Neutrophil (primary cell): ENCODE results near the gene CHTF8.

Experiments used
- H3K27ac ChIP-seq: fragments of 200-600 bp; sonication (generic); 2 replicates; pipeline ENCODE4 v1.5.1; 2016; ENCODE audit warnings: mild to moderate bottlenecking, moderate library complexity
- H3K27me3 ChIP-seq: fragments of 200-600 bp; sonication (generic); 2 replicates; pipeline ENCODE4 v1.6.0; 2016; ENCODE audit warnings: mild to moderate bottlenecking
- H3K36me3 ChIP-seq: fragments of 200-600 bp; sonication (generic); 2 replicates; pipeline ENCODE4 v1.5.1; 2017
- H3K4me1 ChIP-seq, 2 experiments: fragments of 200-600 bp in 1 of 2; sonication (generic) in 1 of 2; 1 replicate in 1 of 2; 2 replicates in 1 of 2; pipeline versions ENCODE4 v1.5.1 to v1.6.1; 2013 to 2016; ENCODE audit warnings: low read depth in 1 of 2, low read length in 1 of 2, mild to moderate bottlenecking in 1 of 2, moderate library complexity in 1 of 2; ENCODE audit not compliant: control insufficient read depth in 1 of 2, insufficient read depth in 1 of 2
- H3K4me3 ChIP-seq, 2 experiments: fragments of 200-600 bp in 1 of 2; sonication (generic) in 1 of 2; 1 replicate in 1 of 2; 2 replicates in 1 of 2; pipeline ENCODE4 v1.5.1; 2013 to 2016; ENCODE audit warnings: low read depth in 1 of 2, low read length in 1 of 2, mild to moderate bottlenecking in 1 of 2, moderate library complexity in 1 of 2
- H3K9me3 ChIP-seq: fragments of 200-600 bp; sonication (generic); 2 replicates; pipeline ENCODE4 v1.5.1; 2016
- TF ChIP-seq, protein P1 (sequence below): fragments of 200-600 bp; sonication (generic); IDR thresholded peaks from 2 replicates; pipeline ENCODE4 v1.5.1; 2016; ENCODE audit warnings: antibody characterized with exemption

CHTF8 gene

DNA sequence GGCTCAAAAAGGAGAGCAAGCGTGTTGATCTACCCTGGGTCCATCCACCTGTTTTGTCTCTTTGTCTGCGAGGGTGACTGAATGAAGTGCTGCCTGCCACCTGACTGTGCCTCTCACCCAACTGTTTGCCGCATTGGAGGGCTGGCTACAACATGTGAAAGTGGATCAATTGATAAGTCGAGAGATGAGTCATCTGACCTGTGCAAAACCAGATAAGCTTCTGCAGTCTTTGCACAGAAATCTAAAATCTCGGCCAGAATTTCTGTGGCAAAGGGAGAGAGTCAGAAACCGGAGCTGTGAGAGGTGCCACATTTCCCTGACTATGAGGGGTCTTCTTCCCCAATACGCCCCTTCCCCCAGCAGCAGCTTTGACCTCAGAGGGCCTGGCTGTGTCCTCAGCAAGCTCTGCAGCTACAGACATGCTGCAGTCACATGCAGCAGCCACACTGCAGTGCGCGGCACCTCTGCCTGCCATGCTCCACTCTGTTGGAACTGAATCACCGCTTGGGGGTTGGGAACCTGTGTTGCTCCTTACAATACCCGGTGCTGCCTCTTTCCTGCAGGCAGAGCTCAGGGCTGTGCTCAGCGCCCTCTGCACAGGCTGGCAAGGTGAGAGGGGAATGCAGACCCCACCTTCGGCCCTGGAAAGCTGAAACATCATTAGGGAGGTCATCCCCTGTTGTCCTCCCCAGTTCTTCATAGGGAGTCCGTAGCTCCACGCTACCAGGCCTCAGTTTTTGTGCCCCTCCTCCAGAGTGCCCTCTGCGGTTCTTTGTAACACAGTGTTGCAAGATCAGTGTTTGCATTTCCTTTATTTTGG is 43.1 kb downstream of the CHTF8 start:
- Histone ChIP-seq H3K27ac (no peak overlapping the region), H3K36me3 (peaks cover 3% of the 10 kb centered on the region), H3K4me1 (peaks cover 6 to 10% of the 10 kb centered on the region in 2 experiments), H3K4me3 (no peak overlapping the region), H3K27me3 (no peaks in the 10 kb centered on the region), H3K9me3 (no peaks in the 10 kb centered on the region)
- TF ChIP-seq, protein P1, sequence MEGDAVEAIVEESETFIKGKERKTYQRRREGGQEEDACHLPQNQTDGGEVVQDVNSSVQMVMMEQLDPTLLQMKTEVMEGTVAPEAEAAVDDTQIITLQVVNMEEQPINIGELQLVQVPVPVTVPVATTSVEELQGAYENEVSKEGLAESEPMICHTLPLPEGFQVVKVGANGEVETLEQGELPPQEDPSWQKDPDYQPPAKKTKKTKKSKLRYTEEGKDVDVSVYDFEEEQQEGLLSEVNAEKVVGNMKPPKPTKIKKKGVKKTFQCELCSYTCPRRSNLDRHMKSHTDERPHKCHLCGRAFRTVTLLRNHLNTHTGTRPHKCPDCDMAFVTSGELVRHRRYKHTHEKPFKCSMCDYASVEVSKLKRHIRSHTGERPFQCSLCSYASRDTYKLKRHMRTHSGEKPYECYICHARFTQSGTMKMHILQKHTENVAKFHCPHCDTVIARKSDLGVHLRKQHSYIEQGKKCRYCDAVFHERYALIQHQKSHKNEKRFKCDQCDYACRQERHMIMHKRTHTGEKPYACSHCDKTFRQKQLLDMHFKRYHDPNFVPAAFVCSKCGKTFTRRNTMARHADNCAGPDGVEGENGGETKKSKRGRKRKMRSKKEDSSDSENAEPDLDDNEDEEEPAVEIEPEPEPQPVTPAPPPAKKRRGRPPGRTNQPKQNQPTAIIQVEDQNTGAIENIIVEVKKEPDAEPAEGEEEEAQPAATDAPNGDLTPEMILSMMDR, result no peak

DNA sequence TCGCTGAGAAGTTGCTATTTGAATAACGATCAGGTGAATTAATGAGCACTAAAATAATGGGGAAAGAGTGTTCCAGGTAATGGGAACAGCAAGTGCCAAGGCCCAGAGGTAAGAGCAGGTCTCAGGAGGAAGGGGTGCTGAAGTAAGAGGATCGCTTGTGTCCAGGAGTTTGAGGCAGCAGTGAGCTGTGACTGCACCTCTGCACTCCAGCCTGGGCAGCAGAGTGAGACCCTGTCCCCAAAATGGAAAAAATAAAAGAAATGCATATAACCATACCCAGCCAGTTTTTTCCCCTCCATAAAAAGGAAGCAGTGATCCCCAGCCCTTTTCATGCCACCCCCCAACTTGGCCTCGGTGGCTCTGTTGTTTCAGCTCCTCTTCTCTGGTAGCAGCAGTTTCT is 43.7 kb downstream of the CHTF8 start:
- no peak overlapping the region for H3K27ac ChIP-seq
- TF ChIP-seq, protein P1, result no peak

DNA sequence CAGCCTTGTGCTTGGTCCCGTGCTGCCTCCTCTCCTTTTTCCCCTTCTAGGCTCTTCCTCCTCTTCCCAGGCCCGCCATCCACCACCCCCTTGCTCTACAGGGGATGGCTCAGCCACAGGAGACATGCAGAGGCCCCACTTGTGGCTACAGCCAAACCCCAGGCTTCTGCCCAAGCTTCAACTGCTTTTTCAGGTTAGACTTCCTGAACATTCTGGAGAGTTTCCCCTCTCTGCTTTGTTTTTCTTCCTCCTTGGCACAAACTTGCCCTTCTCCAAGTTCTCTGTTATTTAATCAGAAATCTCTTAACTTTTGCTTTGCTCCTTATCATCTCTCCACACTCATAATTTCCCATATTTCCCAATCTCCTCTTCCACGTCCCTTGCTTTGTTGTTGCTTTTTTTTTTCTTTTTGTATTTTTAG is 45.2 kb downstream of the CHTF8 start:
- no peaks in the 10 kb centered on the region for H3K27me3 ChIP-seq
- H3K27ac ChIP-seq, result no peak overlapping the region
- H3K9me3 ChIP-seq, result no peaks in the 10 kb centered on the region
- H3K36me3 ChIP-seq, result peaks cover 14% of the 10 kb centered on the region
- peaks cover 6 to 10% of the 10 kb centered on the region in 2 experiments for H3K4me1 ChIP-seq
- TF ChIP-seq, protein P1, result no peak
- no peak overlapping the region for H3K4me3 ChIP-seq

More for the DNA sequence above, 43.7 kb downstream of the CHTF8 start:
- Histone ChIP-seq H3K36me3 (peaks cover 9% of the 10 kb centered on the region), H3K27me3 (no peaks in the 10 kb centered on the region), H3K4me1 (peaks cover 6 to 10% of the 10 kb centered on the region in 2 experiments), H3K4me3 (no peak overlapping the region), H3K9me3 (no peaks in the 10 kb centered on the region)

DNA sequence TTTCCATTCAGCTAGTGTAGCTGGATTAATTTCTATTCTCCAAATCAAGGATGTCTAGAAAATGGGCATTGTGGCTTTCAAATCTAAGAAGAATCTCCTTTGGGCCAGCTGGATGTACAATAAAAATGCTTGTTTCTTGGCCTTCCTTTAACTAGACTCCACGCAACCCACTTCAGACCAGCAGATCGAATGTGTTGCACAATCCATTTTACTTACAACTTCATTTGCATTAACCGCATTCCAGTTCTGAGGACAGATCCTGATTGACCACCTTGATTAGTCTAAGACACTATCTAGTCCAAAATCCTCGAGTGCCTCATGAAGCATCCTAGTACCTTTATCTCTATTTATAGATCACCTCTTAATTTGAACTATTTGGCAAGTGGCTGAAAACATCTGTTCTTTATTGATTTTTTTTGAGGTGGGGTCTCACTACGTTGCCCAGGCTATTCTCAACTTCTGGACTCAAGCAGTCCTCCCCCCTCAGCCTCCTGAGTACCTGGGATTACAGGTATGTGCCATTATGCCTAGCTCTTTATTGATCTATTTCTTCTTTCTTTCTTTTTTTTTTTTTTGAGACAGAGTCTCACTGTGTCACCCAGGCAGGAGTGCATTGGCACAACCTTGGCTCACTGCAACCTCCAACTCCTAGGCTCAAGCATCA is 47.2 kb downstream of the CHTF8 start:
- Histone ChIP-seq H3K27ac (no peak overlapping the region), H3K9me3 (no peaks in the 10 kb centered on the region), H3K27me3 (no peaks in the 10 kb centered on the region), H3K4me1 (peaks cover 6 to 10% of the 10 kb centered on the region in 2 experiments), H3K4me3 (no peak overlapping the region), H3K36me3 (peaks cover 14% of the 10 kb centered on the region)
- TF ChIP-seq, protein P1, result no peak

DNA sequence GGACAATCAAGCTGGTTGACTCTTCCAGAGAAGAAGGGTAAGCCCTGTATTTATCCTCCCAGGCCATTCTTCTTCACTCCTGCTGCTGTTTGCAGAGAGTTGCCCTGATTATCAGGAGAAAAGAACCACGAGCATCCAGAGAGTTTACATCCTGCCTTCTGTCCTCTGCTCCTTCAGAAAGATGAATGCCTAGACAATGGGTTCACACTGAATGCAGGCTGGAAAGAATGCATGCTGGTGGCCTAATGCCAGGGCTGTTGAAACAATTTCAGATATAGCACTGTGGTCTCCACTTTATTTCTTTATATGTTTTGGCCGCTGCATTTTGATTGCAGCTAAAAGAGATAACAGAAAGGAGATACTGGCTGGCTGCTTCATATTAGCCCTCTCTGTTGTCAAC is 48.1 kb downstream of the CHTF8 start:
- no peak overlapping the region for H3K27ac ChIP-seq

More for the DNA sequence above, 48.1 kb downstream of the CHTF8 start:
- TF ChIP-seq, protein P1, result no peak
- Histone ChIP-seq H3K9me3 (no peaks in the 10 kb centered on the region), H3K4me3 (no peak overlapping the region), H3K27me3 (no peaks in the 10 kb centered on the region), H3K4me1 (peaks cover under 1 to 1% of the 10 kb centered on the region in 2 experiments), H3K36me3 (peaks cover 14% of the 10 kb centered on the region)
